HL-60 (cell line): ENCODE data around the gene RPL21.

Experiments
- DNase-seq, 2 experiments: peaks; one replicate each; pipeline ENCODE4 v3.0.0-alpha.2; 2010 to 2020; ENCODE audit warnings: low read depth in 1 of 2, low spot score in 1 of 2
- H3K27ac ChIP-seq: fragments of 250-450 bp; sonication (Bioruptor Pico); replicated peaks from 2 replicates; pipeline ENCODE4 v1.5.1; 2020; ENCODE audit warnings: mild to moderate bottlenecking, moderate library complexity
- H3K27me3 ChIP-seq: fragments of 250-450 bp; sonication (Bioruptor Pico); 2 replicates; pipeline ENCODE4 v1.5.1; 2021; ENCODE audit warnings: mild to moderate bottlenecking, moderate library complexity; ENCODE audit not compliant: insufficient read depth, poor library complexity, severe bottlenecking
- H3K4me3 ChIP-seq: replicated peaks from 2 replicates; pipeline ENCODE4 v1.5.1; 2011; ENCODE audit warnings: mild to moderate bottlenecking, control low read depth, low read length; ENCODE audit not compliant: insufficient read depth
- GABPA ChIP-seq: IDR thresholded peaks from 2 replicates; pipeline ENCODE4 v1.6.1; 2012; ENCODE audit warnings: low read depth
- POLR2AphosphoS5 ChIP-seq: IDR thresholded peaks from 2 replicates; pipeline ENCODE4 v1.6.1; 2012; ENCODE audit warnings: low read depth
- SPI1 ChIP-seq: IDR thresholded peaks from 2 replicates; pipeline ENCODE4 v1.6.1; 2012; ENCODE audit warnings: low read depth, mild to moderate bottlenecking, borderline replicate concordance
- long read RNA-seq: library from polyadenylated mRNA; unstranded; transcript quantifications from one replicate; pipeline ENCODE4 v2.0.0, GENCODE V29; 2020
- TF ChIP-seq, protein P1 (sequence below): IDR thresholded peaks from 2 replicates; pipeline ENCODE4 v1.6.1; 2012; ENCODE audit warnings: low read depth; ENCODE audit not compliant: insufficient replicate concordance
- TF ChIP-seq, protein P2 (sequence below): IDR thresholded peaks from one replicate; pipeline ENCODE4 v1.5.1; 2011; ENCODE audit warnings: low read length, control low read depth, inconsistent platforms; ENCODE audit not compliant: insufficient read depth

The RPL21 gene
- long read RNA-seq, transcript RPL21-202 (6 exons, 815 nt): major isoform, 35 of 60 reads
- long read RNA-seq, partial matches to known transcripts: 9 of 60 reads
- long read RNA-seq, other reads (novel, unspliced or antisense): 11 of 60 reads

DNA sequence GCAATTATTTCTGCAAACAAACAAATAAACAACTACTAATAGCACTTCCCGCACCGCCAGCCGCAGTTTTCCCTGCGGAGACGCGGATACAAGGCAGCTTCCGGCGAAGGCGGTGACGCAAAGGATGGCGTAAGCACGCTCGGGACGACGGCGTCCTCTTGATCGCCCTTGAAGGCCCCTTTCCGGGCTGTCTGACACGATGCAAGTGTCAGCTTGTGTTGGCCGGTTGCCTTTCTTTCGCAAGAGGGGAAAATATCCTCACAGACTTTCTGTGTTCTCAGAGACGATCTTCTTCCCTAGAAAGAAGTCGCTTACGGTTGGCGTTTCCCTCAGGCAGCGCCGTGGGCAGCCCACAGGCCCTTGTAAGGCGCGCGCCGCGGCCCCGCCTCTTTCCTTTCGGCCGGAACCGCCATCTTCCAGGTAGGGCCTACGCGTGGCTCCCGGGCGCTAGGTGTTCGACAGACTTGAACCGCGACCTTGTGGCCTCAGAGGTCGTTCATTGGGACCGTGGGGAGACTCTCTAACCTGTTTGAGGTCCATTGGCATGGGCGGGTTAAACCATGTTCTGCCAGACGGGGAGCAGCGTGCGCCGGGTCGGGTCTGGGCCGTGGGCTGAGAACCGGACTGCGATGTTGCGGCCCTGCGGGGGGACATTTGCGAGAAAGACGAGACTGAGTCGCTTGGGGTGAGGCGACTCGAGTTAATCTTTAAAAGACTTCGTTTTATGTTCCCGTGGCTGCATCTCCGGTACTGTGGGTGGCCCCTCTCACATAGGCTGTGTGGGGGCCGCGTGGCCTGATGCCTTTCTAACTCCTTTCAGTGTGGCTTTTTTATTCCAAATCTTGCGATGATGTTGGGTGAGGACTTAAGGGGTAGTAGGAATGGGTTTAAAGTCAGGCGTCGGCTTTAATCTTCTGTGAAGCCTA, at the start of gene RPL21:
Gene RPL21 (plus strand): TSS at position 393 of the 926 bp plus-strand sequence. CDS start 2,219 bp downstream, outside the sequence.
- peak; percentile 98 for DNase-seq
- Histone ChIP-seq H3K27me3 (no peaks in the 10 kb centered on the region), H3K4me3 (peak within 1 kb of the TSS; percentile 61), H3K27ac (peak within 1 kb of the TSS; percentile 98)
- TF ChIP-seq SPI1 (no peak), POLR2AphosphoS5 (peak; percentile 99), GABPA (peak; percentile 67)
- TF ChIP-seq, protein P1, sequence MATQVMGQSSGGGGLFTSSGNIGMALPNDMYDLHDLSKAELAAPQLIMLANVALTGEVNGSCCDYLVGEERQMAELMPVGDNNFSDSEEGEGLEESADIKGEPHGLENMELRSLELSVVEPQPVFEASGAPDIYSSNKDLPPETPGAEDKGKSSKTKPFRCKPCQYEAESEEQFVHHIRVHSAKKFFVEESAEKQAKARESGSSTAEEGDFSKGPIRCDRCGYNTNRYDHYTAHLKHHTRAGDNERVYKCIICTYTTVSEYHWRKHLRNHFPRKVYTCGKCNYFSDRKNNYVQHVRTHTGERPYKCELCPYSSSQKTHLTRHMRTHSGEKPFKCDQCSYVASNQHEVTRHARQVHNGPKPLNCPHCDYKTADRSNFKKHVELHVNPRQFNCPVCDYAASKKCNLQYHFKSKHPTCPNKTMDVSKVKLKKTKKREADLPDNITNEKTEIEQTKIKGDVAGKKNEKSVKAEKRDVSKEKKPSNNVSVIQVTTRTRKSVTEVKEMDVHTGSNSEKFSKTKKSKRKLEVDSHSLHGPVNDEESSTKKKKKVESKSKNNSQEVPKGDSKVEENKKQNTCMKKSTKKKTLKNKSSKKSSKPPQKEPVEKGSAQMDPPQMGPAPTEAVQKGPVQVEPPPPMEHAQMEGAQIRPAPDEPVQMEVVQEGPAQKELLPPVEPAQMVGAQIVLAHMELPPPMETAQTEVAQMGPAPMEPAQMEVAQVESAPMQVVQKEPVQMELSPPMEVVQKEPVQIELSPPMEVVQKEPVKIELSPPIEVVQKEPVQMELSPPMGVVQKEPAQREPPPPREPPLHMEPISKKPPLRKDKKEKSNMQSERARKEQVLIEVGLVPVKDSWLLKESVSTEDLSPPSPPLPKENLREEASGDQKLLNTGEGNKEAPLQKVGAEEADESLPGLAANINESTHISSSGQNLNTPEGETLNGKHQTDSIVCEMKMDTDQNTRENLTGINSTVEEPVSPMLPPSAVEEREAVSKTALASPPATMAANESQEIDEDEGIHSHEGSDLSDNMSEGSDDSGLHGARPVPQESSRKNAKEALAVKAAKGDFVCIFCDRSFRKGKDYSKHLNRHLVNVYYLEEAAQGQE: peak; percentile 68

DNA sequence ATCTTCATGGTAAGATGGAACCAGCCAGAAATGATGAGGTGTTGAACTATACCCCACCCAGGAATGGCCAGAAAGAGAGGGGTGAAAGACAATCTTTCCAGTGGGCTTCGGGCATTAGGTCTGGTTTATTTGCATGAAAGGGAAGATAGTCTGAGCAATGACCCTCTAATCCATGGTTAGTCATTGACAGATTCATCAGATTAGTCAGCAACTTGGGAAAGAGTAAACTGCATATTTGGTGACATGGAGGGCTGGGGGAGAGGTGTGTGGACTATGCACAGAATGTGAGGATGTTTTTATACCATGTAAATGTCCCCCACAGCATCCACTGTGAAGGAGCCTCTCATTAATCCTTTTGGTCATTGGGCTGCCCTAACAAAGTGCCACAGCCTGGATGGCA, 49.7 kb upstream of the RPL21 start:
- no peak overlapping the region for H3K27ac ChIP-seq
- DNase-seq: no peak
- TF ChIP-seq GABPA (no peak), POLR2AphosphoS5 (no peak), SPI1 (no peak)
- TF ChIP-seq, protein P1: no peak
- TF ChIP-seq, protein P2, sequence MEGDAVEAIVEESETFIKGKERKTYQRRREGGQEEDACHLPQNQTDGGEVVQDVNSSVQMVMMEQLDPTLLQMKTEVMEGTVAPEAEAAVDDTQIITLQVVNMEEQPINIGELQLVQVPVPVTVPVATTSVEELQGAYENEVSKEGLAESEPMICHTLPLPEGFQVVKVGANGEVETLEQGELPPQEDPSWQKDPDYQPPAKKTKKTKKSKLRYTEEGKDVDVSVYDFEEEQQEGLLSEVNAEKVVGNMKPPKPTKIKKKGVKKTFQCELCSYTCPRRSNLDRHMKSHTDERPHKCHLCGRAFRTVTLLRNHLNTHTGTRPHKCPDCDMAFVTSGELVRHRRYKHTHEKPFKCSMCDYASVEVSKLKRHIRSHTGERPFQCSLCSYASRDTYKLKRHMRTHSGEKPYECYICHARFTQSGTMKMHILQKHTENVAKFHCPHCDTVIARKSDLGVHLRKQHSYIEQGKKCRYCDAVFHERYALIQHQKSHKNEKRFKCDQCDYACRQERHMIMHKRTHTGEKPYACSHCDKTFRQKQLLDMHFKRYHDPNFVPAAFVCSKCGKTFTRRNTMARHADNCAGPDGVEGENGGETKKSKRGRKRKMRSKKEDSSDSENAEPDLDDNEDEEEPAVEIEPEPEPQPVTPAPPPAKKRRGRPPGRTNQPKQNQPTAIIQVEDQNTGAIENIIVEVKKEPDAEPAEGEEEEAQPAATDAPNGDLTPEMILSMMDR: no peak
- H3K27me3 ChIP-seq: no peaks in the 10 kb centered on the region
- H3K4me3 ChIP-seq: no peak overlapping the region

DNA sequence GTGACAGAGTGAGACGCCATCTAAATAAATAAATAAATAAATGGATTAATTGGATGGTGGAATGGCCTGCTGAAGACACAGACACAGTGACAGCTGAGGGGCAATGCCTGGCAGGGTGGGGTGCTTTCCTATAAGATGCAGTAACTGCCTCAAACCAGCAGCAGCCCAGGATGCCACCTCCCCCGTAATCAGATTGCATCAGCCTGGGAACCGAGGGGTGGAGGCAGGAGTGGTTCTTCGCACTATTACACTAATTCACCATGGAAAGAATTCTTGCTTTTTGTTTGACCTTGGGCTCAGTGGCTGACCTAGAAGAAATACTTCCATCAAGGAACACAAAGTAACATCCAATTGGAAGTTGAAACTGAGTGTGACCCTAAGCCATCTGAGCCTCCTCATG, 48.2 kb upstream of the RPL21 start:
- no peak for DNase-seq
- TF ChIP-seq SPI1: no peak
- Histone ChIP-seq H3K27ac (no peak overlapping the region), H3K27me3 (no peaks in the 10 kb centered on the region), H3K4me3 (no peak overlapping the region)

DNA sequence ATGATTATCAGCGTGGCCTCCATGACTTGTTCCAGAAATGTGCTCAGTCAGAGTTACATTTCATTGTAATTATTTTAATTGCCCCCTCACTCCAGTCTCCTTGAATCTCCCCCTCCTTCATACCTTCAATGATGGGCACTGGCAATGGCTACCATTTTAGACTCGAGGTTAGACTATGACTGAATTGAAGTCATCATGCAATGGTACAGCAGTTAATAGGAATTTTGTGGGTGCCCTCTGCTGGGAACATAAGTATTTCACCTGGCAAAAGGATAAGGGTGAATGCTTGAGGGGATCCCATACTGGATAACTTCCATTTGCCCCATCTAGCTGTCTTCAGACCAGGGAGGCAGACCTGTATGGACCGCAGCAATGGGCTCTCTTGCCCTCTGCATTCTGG, 47.5 kb upstream of the RPL21 start:
- TF ChIP-seq, protein P2: no peak
- no peak for DNase-seq
- no peak overlapping the region for H3K27ac ChIP-seq
- no peak overlapping the region for H3K4me3 ChIP-seq
- no peaks in the 10 kb centered on the region for H3K27me3 ChIP-seq
